ENCODE results near the gene MAGI2.

MAGI2 gene

GRCh38 chr7:78438433-78438832 is 1015.0 kb downstream of the MAGI2 start:
- no peak for DNase-seq (ENCODE audit: low spot score)
- H3K27ac ChIP-seq, result no peak overlapping the region
- CTCF ChIA-PET, result interaction anchor here (0.6 to 1.0 kb wide), 2 partner anchors 14 to 74 kb away, joined by 3 read pairs; no protein-coding TSS in a partner anchor
- POLR2A ChIA-PET (ENCODE audit: low non-redundant PET), result no interaction called here
- TF ChIP-seq CTCF (conservative IDR thresholded peaks at IDR 0.05; ENCODE audit: low read depth), result no peak

- TF ChIP-seq CTCF (conservative IDR thresholded peaks at IDR 0.05; ENCODE audit: low read depth), result no peak
- DNase-seq (ENCODE audit: low spot score), result no peak
- CTCF ChIA-PET, result interaction anchor here (0.6 kb wide), 1 partner anchor 121 kb away, joined by 3 read pairs; no protein-coding TSS in a partner anchor
- POLR2A ChIA-PET (ENCODE audit: low non-redundant PET), result no interaction called here
- H3K27ac ChIP-seq, result no peak overlapping the region
Observed at GRCh38 chr7:78437118-78437517, 1016.3 kb downstream of the MAGI2 start.

DNA sequence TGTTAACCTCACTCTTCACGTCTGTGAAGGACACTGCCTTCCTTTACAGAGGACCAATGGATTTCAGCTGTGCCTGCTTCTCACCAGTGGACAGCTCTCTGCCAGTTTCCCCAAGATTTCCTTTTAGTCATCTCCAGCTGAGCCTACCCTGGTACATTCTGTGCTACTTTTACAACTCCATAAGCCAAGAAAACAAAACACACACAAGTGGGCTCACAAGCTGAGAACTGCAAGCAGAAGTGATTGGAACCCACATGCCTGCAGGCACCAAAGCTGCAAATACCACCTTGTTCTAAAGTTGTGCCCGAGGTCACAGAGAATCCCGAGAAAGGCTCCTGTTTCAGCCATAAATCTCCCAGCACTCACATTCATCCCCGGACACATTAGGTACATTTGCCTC is 1018.1 kb downstream of the MAGI2 start:
- H3K27ac ChIP-seq, result no peak overlapping the region
- ChIA-PET CTCF (no interaction called here), POLR2A (ENCODE audit: low non-redundant PET) (no interaction called here)
- no peak for TF ChIP-seq CTCF (conservative IDR thresholded peaks at IDR 0.05; ENCODE audit: low read depth)
- DNase-seq (ENCODE audit: low spot score), result no peak

- ChIA-PET CTCF (no interaction called here), POLR2A (ENCODE audit: low non-redundant PET) (no interaction called here)
- H3K27ac ChIP-seq, result no peak overlapping the region
- no peak for DNase-seq (ENCODE audit: low spot score)
- TF ChIP-seq CTCF (conservative IDR thresholded peaks at IDR 0.05; ENCODE audit: low read depth), result no peak
Observed at GRCh38 chr7:78434281-78434680, 1019.2 kb downstream of the MAGI2 start.

DNA sequence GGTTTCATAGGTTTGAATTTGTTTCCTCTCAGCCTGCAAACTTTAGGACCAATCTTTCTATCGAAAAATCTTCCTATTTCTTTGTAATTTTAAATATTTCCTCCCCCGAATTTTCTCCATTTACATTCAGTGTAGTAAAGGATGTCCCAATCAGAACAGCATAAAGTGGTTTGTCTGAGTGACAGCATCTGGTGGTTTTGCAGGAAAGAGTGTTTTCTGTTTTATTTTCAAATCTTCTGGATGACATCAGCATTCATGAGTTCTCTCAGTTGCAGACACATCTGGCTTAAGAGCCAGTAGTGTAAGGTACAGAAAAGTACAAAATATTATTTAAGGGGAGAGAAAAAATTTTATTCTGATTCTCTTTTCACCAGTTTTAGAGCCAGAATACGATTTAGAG is 1020.0 kb downstream of the MAGI2 start:
- CTCF ChIA-PET, result no interaction called here
- no peak for TF ChIP-seq CTCF (conservative IDR thresholded peaks at IDR 0.05; ENCODE audit: low read depth)
- POLR2A ChIA-PET (ENCODE audit: low non-redundant PET), result no interaction called here
- DNase-seq (ENCODE audit: low spot score), result no peak
- H3K27ac ChIP-seq, result no peak overlapping the region

DNA sequence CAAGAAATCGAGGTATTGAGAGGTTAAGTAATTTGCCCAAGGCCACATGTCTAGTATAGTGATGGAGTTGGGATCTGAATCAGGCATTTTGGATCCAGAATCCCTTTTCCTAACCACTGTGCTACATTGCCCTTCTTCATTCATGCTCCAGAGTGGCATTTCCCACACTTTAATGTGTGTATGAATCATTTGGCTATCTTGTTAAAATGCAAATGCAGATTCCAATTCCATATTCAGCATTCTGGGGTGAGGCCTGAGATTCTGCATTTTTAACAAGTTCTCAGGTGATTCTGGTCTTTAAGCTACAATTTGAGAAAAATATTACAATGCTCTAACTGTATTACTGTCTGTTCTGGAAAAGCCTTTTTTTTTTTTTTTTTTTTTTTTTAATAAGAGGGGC is 1023.6 kb downstream of the MAGI2 start:
- POLR2A ChIA-PET (ENCODE audit: low non-redundant PET), result no interaction called here
- CTCF ChIA-PET, result interaction anchor here (0.6 kb wide), 1 partner anchor 295 kb away, joined by 5 read pairs; no protein-coding TSS in a partner anchor
- no peak overlapping the region for H3K27ac ChIP-seq
- no peak for DNase-seq (ENCODE audit: low spot score)
- no peak for TF ChIP-seq CTCF (conservative IDR thresholded peaks at IDR 0.05; ENCODE audit: low read depth)

DNA sequence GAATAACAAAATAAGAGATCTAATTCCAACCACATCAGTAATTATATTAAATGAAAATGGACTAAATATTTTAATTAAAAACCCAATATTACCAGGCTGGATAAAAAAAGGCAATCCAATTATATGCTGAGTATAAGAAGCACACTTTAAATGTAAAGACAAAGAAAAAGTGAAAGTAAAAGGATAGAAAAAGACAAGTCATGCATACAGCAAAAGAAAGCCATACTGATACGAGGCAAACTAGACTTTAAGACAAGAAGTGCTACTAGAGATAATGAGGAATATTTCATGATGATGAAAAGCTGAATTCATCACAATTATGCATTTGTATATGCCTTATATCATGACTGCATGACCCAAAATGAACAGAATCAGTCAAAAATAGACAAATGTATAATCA is 1026.3 kb downstream of the MAGI2 start:
- no peak for DNase-seq (ENCODE audit: low spot score)
- ChIA-PET CTCF (no interaction called here), POLR2A (ENCODE audit: low non-redundant PET) (no interaction called here)

More for the DNA sequence above, 1026.3 kb downstream of the MAGI2 start:
- 0 out of 2 replicates have a peak, but pooled peaks have one; percentile 9 for TF ChIP-seq CTCF (conservative IDR thresholded peaks at IDR 0.05; ENCODE audit: low read depth)
- H3K27ac ChIP-seq, result no peak overlapping the region
